ENCODE results near the gene ABHD10.

- no peak for TF ChIP-seq CTCF (IDR thresholded peaks at IDR 0.05; ENCODE audit: low read length)
- TF ChIP-seq EZH2 (optimal IDR thresholded peaks at IDR 0.05; ENCODE audit: low read depth, low read length) = no peak
Observed at GRCh38 chr3:112018712-112019111, 39.9 kb downstream of the ABHD10 start.
